SH-SY5Y (cell line): ENCODE results near the gene KRTAP5-1.

Experiments used
- GATA2 ChIP-seq: IDR thresholded peaks from 2 replicates; pipeline ENCODE4 v1.6.1; 2011; ENCODE audit warnings: mild to moderate bottlenecking, low read depth, low read length
- GATA3 ChIP-seq: IDR thresholded peaks from 2 replicates; pipeline ENCODE4 v1.6.1; 2011; ENCODE audit warnings: low read depth, mild to moderate bottlenecking, low read length, moderate library complexity

DNA sequence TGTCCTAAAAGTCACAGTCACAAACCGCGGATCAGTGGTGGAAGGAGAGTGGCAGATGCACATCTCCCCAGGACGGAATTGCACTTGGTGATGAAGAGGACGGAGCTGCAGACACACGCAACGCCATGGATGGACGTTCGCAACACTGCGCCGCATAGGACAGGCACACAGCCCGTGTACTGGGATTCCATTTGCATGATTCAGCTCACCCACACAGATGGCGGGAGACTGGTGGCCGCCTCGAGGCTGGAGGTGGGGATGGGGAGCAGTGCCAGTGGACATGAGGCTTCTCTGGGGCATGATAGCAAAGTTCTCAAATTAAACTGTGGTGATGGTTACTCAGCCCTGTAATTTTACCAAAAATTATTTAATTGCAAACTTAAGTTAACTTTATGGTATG, 50.4 kb downstream of the KRTAP5-1 start:
- no peak for TF ChIP-seq GATA2
- TF ChIP-seq GATA3: no peak
